ENCODE data around the gene ADAMTS15.
A peak's percentile ranks its signal among the peaks of the same experiment; 100 is the strongest.

ADAMTS15 gene

DNA sequence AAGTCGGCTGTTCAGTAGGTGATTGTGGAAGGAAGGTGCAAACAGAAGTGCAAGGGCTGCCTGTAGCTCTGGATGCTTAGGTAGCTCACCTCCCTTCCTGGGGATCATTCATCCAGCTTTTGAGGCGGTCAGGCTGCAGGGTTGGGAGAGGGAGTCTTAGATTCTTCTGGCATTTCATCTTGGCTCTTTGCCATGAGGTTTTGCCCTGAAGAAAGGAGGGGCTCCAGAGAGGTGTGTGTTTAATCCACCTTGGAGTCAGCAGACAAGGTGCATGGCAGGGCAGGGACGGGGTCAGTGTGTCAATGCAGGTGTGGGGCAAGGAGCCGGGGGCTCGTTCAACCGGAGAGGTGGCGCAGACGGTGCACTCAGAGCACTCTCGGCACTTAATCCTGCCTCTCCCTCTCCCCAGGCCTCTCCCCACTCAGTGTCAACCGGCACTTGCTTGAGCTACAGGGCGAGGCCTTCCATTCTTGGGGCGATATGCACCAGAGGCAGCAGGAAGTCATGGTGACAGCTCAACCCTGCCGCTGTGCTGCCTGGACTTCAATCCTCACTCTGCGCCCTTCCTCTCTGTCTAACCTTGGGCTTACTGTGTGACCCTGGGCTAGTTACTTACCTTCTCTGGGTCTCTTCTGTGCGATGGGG is 7.2 kb downstream of the ADAMTS15 start:
- H3K4me3 ChIP-seq, result no peak overlapping the region
- peak overlapping the region in 1 of 21 experiments; percentile 40 for H3K27ac ChIP-seq

GRCh38 chr11:130456286-130456685 is 7.8 kb downstream of the ADAMTS15 start:
- H3K4me3 ChIP-seq, result no peak overlapping the region
- H3K27ac ChIP-seq, result peak overlapping the region in 1 of 21 experiments; percentile 40

DNA sequence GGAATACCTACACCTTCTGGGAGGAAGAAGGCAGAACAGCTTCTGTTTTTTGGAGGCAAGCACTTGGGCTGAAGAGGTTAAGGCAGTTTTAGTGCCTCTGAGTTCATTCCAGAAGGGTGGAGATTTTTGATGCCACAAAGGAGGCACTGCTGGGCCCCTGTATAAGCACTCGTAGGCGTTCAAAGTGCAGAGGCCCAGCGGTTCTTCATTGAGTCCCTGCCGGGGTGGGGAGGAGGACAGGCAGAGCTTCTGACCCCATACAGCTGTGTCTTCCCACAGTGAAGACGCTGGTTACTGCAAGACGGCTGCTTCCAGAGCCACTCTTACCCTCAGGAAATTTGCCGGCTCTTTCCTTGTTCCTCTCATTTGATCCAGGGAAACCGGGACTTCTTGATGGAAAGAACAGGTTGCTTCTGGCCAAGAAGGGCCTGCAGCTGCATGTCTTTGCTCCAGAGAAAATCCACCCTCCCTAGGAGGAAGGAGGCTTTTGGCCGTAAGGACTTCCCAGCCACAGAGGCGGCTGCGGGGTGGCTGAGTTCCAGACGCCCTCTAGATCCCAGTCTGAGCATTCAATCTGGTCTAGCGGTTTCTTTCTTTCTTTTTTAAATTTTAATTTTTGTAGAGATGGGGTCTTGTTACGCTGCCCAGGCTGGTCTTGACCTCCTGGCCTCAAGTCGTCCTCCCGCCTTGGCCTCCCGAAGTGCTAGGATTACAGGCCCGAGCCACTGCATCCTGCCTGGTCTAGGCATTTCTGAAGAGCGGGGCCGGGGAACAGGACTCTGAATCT is 9.4 kb downstream of the ADAMTS15 start:
- peak overlapping the region in 5 of 21 experiments; percentile 12 to 29 (median 16) for H3K27ac ChIP-seq
- no peak overlapping the region for H3K4me3 ChIP-seq

GRCh38 chr11:130458410-130458729 is 9.9 kb downstream of the ADAMTS15 start:
- Histone ChIP-seq H3K27ac (peak overlapping the region in 4 of 21 experiments; percentile 12 to 29 (median 20)), H3K4me3 (no peak overlapping the region)

DNA sequence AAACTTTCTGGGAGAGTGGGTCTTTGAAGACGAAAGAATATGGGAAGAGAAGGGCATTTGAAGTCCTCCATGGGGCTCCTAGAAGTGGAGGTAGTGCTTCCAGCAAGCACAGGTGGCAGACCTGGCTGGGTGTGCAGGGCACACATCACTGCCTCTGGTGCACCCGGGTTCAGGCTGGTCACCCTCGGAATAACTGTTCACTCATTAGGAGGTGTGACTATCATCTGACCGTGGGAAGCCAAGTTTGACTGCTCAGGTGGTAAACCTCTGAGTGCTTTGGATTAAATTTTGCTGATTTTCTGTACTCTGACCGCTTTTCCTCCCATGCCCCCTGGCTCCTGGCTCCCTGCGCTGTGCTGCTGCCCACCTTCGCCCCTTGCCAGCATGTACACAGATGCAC is 11.1 kb downstream of the ADAMTS15 start:
- no peak overlapping the region for H3K27ac ChIP-seq

DNA sequence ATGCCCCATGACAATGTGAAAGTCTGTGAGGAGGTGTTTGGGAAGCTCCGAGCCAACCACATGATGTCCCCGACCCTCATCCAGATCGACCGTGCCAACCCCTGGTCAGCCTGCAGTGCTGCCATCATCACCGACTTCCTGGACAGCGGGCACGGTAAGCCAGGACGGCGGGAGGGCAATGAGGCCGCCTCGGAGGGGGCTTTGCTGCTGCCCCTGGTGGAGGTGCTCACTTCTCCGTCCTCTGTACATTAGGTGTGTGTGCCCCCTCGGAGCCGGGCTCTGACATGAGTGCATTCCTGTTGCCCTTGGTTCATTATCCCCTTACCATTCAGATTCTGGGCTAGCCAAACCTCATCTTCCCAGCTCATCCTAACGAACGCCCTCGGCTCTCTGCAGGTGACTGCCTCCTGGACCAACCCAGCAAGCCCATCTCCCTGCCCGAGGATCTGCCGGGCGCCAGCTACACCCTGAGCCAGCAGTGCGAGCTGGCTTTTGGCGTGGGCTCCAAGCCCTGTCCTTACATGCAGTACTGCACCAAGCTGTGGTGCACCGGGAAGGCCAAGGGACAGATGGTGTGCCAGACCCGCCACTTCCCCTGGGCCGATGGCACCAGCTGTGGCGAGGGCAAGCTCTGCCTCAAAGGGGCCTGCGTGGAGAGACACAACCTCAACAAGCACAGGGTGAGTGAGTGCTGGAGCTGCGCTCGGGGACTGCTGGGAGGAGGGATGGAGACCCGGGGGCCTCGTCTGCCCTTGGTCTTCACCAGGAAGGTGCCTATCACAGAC is 13.8 kb downstream of the ADAMTS15 start:
- H3K27ac ChIP-seq, result no peak overlapping the region
- H3K4me3 ChIP-seq, result no peak overlapping the region

More for the DNA sequence above, 11.1 kb downstream of the ADAMTS15 start:
- H3K4me3 ChIP-seq, result no peak overlapping the region

DNA sequence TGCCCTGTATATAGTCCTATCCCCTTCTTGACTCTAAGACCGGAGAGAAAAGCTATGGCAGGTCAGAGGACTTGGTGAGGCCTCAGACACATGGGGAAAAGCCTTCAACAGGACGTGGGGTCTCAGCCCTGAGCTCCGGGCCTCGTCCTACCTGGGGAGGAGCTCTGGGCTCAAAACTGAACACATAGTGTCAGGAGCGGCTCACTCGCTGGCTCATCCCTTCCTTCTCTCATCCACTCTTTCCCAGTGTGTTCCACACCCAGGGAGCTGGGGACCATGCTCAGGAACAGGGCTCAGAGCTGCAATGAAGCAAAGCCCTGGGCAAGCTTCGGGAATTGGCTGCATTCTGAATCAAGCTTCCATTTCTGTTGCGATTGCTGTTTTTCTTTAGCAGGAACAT is 14.5 kb downstream of the ADAMTS15 start:
- no peak overlapping the region for H3K4me3 ChIP-seq

DNA sequence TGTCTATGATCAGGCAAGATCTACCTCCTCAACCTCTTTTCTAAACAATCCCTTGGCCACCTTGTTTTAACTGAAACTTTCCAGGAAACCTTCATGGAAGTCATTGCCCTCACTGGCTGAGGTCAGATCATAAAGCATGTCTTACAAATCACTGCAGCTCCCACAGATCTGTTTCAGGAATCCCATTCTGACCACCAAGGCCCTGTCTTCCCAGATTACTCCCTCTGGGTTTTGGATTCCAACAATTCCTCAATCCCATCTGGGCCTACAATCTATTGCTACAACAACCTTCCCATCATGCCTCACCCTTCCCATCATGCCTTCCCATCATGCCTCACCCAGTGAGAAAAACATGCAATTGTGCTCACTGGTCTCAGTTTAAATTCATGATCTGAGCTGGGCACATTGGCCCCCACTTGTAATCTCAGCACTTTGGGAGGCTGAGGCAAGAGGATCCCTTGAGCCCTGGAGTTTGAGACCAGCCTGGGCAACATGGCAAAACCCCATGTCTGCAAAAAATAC is 15.9 kb downstream of the ADAMTS15 start:
- Histone ChIP-seq H3K4me3 (no peak overlapping the region), H3K27ac (no peak overlapping the region)

More for the DNA sequence above, 14.5 kb downstream of the ADAMTS15 start:
- no peak overlapping the region for H3K27ac ChIP-seq

DNA sequence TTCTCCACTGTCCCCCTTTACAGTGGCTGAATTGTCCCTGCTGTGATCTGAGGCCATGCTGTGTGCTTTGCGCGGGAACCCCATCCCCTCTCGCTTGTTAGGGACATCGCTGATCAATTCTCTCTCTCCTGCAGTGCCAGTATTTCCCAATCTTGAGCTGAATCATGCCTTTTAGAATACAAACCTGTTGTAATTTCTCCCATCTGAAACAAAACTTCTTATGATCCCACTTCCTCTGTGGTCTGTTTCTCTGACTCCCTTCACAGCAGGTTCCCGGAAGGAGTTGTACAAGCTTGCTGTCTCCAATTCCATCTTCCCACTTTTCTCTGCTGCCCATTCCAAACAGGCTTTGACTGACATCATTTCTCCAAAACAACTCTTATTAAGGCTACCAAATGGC is 16.8 kb downstream of the ADAMTS15 start:
- H3K4me3 ChIP-seq, result no peak overlapping the region
- no peak overlapping the region for H3K27ac ChIP-seq

DNA sequence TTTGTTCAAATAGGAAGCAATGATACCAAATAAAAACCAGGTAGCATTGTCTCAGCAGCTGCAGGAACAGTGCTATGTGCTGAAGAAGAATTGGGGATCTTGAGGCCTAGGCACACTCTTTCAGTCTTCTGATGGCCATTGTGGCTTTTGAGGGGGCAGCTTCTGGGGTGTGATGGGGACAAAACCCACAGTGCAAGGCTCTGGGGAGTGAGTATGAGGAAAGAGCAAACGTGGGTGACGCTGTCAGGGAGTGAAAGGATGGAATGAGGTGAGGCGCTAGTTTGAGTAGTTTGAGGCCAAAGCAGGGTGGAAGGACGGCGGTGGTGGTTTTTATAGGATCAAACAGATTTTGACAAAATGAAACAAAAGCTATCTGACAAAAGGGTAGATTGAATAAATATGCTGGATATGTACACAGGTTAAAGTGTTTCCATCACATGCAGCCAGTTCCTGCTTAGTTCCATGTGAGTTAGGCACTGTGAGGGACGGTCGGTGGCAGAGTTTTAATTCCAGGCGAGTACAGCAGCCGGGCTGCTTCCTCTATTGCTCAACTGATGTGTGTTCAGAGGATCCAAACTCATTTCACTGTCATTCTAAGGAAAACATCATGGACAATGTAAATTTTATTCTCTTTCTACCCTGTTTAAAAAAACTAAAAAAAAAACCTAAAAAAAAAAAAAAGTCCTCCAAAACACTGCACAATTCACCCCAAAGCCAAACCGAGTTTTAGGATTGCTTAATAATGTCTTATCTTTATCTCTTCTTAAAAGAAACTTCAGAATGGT is 18.9 kb downstream of the ADAMTS15 start:
- Histone ChIP-seq H3K4me3 (no peak overlapping the region), H3K27ac (no peak overlapping the region)

DNA sequence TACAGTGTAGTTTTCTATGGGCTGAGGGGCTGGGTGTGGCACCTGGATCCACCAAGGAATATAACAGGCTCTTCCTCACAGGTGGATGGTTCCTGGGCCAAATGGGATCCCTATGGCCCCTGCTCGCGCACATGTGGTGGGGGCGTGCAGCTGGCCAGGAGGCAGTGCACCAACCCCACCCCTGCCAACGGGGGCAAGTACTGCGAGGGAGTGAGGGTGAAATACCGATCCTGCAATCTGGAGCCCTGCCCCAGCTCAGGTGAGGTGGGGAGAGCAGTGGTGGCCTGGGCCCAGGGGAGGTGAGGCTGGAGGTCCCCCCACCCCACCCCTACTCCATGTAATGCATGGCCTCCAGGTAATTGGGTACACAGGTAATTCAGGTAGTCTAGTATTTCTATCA is 20.7 kb downstream of the ADAMTS15 start:
- Histone ChIP-seq H3K4me3 (no peak overlapping the region), H3K27ac (no peak overlapping the region)

- Histone ChIP-seq H3K4me3 (no peak overlapping the region), H3K27ac (no peak overlapping the region)
Observed at GRCh38 chr11:130470832-130471706, 22.6 kb downstream of the ADAMTS15 start.

GRCh38 chr11:130471731-130472433 is 23.4 kb downstream of the ADAMTS15 start:
- Histone ChIP-seq H3K4me3 (no peak overlapping the region), H3K27ac (no peak overlapping the region)

DNA sequence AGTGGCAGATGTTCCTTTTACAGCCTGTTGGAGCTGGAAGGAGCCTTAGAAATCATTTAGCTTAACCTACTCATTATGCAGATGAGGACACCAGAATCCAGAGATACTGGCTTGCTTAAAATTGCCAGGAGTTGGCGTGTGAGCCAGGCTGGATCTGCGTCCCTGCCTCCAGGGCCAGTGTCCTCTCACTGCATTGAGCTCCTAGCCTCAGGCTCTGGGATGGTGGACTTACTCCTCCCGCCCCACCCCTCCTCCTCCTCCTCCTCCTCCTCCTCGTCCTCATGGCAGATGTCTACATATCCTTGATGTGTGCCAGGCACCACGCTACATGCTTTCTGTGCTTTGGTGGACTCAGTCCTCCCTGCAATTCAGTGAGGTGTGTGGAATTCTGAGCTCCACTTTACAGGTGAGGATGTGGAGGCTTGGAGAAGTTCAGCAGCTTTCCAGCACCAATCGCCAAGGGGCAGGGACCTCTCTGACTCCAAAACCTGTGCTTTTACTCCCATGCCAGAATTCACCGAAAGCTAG is 24.1 kb downstream of the ADAMTS15 start:
- Histone ChIP-seq H3K4me3 (no peak overlapping the region), H3K27ac (no peak overlapping the region)

DNA sequence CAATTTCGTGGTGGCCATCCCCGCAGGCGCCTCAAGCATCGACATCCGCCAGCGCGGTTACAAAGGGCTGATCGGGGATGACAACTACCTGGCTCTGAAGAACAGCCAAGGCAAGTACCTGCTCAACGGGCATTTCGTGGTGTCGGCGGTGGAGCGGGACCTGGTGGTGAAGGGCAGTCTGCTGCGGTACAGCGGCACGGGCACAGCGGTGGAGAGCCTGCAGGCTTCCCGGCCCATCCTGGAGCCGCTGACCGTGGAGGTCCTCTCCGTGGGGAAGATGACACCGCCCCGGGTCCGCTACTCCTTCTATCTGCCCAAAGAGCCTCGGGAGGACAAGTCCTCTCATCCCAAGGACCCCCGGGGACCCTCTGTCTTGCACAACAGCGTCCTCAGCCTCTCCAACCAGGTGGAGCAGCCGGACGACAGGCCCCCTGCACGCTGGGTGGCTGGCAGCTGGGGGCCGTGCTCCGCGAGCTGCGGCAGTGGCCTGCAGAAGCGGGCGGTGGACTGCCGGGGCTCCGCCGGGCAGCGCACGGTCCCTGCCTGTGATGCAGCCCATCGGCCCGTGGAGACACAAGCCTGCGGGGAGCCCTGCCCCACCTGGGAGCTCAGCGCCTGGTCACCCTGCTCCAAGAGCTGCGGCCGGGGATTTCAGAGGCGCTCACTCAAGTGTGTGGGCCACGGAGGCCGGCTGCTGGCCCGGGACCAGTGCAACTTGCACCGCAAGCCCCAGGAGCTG is 24.8 kb downstream of the ADAMTS15 start:
- H3K27ac ChIP-seq, result no peak overlapping the region
- no peak overlapping the region for H3K4me3 ChIP-seq

DNA sequence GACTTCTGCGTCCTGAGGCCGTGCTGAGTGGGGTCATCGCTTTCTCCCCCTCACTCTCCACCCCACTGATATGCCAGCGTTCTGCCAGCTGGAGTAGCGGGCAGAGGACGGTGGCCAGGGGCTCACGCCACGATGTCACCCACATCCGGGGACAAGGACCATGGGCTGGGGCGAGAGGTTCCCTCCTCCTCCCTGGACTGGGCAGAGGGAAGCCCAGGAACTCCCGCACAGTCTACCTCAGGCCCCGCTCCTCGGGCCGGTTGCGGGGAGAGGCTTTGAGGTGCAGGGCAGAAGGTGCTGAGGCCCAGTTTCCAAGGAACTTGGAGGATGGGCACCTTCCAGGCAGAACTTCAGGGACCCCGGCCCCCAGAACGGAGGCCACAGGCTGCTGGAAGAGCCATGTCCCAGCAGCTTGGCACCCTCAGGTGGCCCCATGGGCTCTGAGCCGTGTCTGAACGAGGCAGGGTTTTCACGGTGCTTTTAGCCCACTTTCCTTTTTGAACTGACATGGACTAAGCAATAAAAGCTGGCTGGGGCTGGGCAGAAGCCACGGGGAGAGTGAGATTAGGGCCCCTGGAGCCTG is 25.4 kb downstream of the ADAMTS15 start:
- no peak overlapping the region for H3K27ac ChIP-seq
- H3K4me3 ChIP-seq, result no peak overlapping the region
